Measurements from ENCODE around the gene KRT14. TPM values are rescaled to one million over a fixed set of nuclear protein-coding genes. Genes with fewer than 3 reads are reported as not detected.
"Not testable (repeated sequence)": the region's sequence is repeated elsewhere in the genome, so short reads cannot be mapped to it uniquely, and the experiment has no call there.

Gene KRT14
- total RNA-seq, 1 experiment from 2014 or later = 0.15 TPM

DNA sequence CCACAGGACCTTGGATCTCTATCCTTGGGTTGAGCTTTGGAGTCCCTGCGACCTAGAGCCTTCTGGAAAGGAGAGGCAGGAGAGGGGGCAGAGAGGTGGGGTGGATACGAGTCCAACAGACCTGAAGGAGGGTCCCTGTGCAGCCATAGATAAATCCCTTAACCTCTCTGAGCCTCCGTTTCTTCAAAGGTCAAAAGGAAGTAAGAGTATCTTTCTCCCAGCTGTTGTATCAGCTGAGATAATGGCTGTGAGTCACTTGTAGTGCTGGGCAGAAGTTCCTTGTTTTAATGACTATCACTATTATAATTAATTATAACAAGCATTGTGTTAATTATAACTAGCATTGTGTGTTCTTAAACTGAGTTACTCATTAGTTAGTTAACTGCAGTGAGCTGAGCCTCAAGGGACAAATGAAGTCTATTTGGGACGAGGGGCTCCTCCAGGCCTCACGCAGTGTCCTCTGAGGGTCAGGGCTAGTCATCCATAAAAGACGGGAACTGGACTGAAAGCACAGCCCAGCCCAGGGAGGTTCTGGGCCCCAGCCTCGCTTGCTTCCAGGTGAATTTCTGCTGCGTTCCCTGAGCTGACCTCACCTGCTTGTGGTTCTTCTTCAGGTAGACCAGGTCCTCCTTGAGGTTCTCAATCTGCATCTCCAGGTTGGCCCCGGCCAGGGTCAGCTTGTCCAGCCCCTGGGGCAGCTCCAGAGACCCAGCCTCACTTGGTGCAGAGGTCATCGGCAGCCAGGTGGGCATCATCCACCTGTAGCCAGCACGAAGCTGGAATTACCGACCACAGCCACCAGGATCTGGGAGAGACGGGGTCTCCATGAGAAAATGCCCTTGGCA is 43.4 kb upstream of the KRT14 start:
- DNase-seq = no peak
- H2AFZ ChIP-seq (ENCODE audit: low read length) = no peak overlapping the region
- H3F3A ChIP-seq (ENCODE audit: low read length, unreplicated experiment) = no peaks in the 10 kb centered on the region
- no TSS peak for BruUV-seq (replicated peaks)
- TF ChIP-seq, protein P1, sequence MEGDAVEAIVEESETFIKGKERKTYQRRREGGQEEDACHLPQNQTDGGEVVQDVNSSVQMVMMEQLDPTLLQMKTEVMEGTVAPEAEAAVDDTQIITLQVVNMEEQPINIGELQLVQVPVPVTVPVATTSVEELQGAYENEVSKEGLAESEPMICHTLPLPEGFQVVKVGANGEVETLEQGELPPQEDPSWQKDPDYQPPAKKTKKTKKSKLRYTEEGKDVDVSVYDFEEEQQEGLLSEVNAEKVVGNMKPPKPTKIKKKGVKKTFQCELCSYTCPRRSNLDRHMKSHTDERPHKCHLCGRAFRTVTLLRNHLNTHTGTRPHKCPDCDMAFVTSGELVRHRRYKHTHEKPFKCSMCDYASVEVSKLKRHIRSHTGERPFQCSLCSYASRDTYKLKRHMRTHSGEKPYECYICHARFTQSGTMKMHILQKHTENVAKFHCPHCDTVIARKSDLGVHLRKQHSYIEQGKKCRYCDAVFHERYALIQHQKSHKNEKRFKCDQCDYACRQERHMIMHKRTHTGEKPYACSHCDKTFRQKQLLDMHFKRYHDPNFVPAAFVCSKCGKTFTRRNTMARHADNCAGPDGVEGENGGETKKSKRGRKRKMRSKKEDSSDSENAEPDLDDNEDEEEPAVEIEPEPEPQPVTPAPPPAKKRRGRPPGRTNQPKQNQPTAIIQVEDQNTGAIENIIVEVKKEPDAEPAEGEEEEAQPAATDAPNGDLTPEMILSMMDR (conservative IDR thresholded peaks at IDR 0.05; ENCODE audit: low read depth, low read length) = no peak
- TF ChIP-seq EZH2phosphoT487 (IDR thresholded peaks at IDR 0.05; ENCODE audit: borderline replicate concordance, low read length) (no peak), EZH2 (IDR thresholded peaks at IDR 0.05; ENCODE audit: low read length, unreplicated experiment) (no peak)
- no peaks in the 10 kb centered on the region for H3K79me2 ChIP-seq (ENCODE audit: low read length)
- POLR2A ChIA-PET (ENCODE audit: unreplicated experiment) = interaction anchor here (0.6 kb wide), 1 partner anchor 16 kb away, joined by 5 read pairs; no protein-coding TSS in a partner anchor
- ATAC-seq = no peak
- H3K4me2 ChIP-seq (ENCODE audit: low read length) = no peak overlapping the region
- no peaks in the 10 kb centered on the region for H3K27me3 ChIP-seq (ENCODE audit: low read length)
- no peaks in the 10 kb centered on the region for H3K36me3 ChIP-seq (ENCODE audit: low read depth, low read length)
- intact Hi-C loops (cut with micrococcal nuclease) = no loop called here
- no peaks in the 10 kb centered on the region for H3K9me2 ChIP-seq (replicated peaks; ENCODE audit: low read length)
- H3K9ac ChIP-seq (ENCODE audit: low read length) = no peak overlapping the region
- H3K27ac ChIP-seq (ENCODE audit: low read length) = no peak overlapping the region
- CTCF ChIA-PET = no interaction called here
- H3K4me3 ChIP-seq (ENCODE audit: low read length) = no peak overlapping the region
- no peaks in the 10 kb centered on the region for H4K20me1 ChIP-seq (ENCODE audit: low read length)
- H3K4me1 ChIP-seq (ENCODE audit: insufficient read depth, low read length) = peaks cover 11% of the 10 kb centered on the region; the same call in 1 of the 2 replicates
- H3K9me3 ChIP-seq (ENCODE audit: low read length) = no peaks in the 10 kb centered on the region

DNA sequence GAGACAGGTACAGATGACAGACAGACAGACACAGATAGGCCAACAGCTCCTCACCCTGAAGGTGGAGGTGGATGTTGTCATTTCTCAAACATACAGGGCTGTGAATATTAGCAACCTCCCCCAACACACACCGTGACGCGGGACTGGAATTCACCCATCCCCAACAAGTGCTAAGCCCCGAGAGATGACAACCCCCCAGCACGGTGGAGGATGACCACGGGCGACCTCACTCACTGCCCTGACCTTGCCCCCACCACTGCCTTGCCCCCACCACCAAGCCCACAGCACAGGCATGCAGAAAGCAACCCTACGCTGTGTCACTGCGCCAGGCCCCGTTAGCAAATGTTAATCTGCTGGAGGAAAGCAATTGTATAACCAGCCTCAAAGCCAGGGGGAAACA is 42.6 kb upstream of the KRT14 start:
- no peak overlapping the region for H3K4me2 ChIP-seq (ENCODE audit: low read length)
- intact Hi-C loops (cut with micrococcal nuclease) = no loop called here
- H3K9ac ChIP-seq (ENCODE audit: low read length) = no peak overlapping the region
- H3K9me3 ChIP-seq (ENCODE audit: low read length) = no peaks in the 10 kb centered on the region
- H3K79me2 ChIP-seq (ENCODE audit: low read length) = no peaks in the 10 kb centered on the region
- H3K4me3 ChIP-seq (ENCODE audit: low read length) = no peak overlapping the region
- no peaks in the 10 kb centered on the region for H3K27me3 ChIP-seq (ENCODE audit: low read length)
- no peaks in the 10 kb centered on the region for H3K9me2 ChIP-seq (replicated peaks; ENCODE audit: low read length)
- H2AFZ ChIP-seq (ENCODE audit: low read length) = no peak overlapping the region
- H4K20me1 ChIP-seq (ENCODE audit: low read length) = no peaks in the 10 kb centered on the region
- TF ChIP-seq EZH2phosphoT487 (IDR thresholded peaks at IDR 0.05; ENCODE audit: borderline replicate concordance, low read length) (no peak), EZH2 (IDR thresholded peaks at IDR 0.05; ENCODE audit: low read length, unreplicated experiment) (no peak)
- TF ChIP-seq, protein P1 (conservative IDR thresholded peaks at IDR 0.05; ENCODE audit: low read depth, low read length) = no peak
- H3F3A ChIP-seq (ENCODE audit: low read length, unreplicated experiment) = no peaks in the 10 kb centered on the region
- ChIA-PET POLR2A (ENCODE audit: unreplicated experiment) (no interaction called here), CTCF (no interaction called here)
- no peak overlapping the region for H3K27ac ChIP-seq (ENCODE audit: low read length)
- BruUV-seq (replicated peaks) = no TSS peak
- no peaks in the 10 kb centered on the region for H3K36me3 ChIP-seq (ENCODE audit: low read depth, low read length)
- no peak for ATAC-seq
- no peak for DNase-seq
- peaks cover 14% of the 10 kb centered on the region; the same call in 1 of the 2 replicates for H3K4me1 ChIP-seq (ENCODE audit: insufficient read depth, low read length)

DNA sequence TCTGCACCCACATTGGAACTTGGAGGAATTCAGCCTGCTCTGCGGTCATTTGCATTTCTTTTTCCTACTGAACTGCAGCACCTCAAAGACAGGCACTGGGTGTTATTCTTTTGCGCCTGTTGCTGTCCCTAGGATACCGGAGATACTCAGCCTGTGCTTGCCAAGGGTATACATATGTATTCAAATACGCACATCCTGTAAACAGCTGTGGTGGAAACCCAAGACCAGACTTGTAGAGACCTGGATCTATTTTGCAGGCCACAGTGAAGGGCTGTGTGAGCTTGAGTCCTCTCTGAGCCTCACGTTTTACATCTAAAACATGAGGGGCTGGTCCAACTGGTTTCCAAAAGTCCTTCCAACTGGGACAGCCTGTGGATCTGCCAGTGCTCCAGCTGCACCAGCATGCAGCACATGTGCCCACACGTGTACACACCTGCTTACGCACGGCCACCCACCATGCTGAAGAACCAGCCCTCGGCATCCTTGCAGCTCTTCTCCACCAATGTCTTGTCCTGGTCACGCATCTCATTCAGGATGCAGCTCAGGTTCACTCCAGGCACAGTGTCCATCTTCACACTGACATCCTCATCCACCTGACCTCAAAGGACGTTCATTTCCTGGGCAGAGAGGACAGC is 42.0 kb upstream of the KRT14 start:
- H3K9me2 ChIP-seq (replicated peaks; ENCODE audit: low read length); BruUV-seq (replicated peaks); H3K4me3 ChIP-seq (ENCODE audit: low read length); ATAC-seq; H3K27me3 ChIP-seq (ENCODE audit: low read length); H3F3A ChIP-seq (ENCODE audit: low read length, unreplicated experiment); H3K9ac ChIP-seq (ENCODE audit: low read length); H3K4me2 ChIP-seq (ENCODE audit: low read length); DNase-seq; POLR2A ChIA-PET (ENCODE audit: unreplicated experiment); H3K9me3 ChIP-seq (ENCODE audit: low read length); intact Hi-C loops (cut with micrococcal nuclease); H3K27ac ChIP-seq (ENCODE audit: low read length); H3K36me3 ChIP-seq (ENCODE audit: low read depth, low read length); H2AFZ ChIP-seq (ENCODE audit: low read length); H3K79me2 ChIP-seq (ENCODE audit: low read length); H4K20me1 ChIP-seq (ENCODE audit: low read length); CTCF ChIA-PET: not testable (repeated sequence)
- peaks cover 14% of the 10 kb centered on the region; the same call in 1 of the 2 replicates for H3K4me1 ChIP-seq (ENCODE audit: insufficient read depth, low read length)

DNA sequence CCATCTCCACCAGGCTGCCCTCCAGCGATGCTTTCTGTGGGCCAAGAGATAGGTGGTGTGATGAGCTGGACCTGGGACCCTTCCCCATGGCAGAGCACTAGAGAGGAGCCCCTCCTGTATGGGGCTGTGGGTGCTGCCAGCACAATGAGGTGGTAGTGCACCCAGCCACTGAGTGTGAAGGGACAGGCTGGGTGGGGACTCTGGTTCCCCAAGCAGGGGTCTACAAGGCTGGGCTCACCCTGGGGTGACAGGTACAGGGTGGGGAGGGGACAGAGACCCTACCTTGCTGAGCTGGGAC is 41.3 kb upstream of the KRT14 start:
- H3K36me3 ChIP-seq (ENCODE audit: low read depth, low read length); H3F3A ChIP-seq (ENCODE audit: low read length, unreplicated experiment); intact Hi-C loops (cut with micrococcal nuclease); CTCF ChIA-PET; POLR2A ChIA-PET (ENCODE audit: unreplicated experiment); H3K4me3 ChIP-seq (ENCODE audit: low read length); H3K79me2 ChIP-seq (ENCODE audit: low read length); H3K9me3 ChIP-seq (ENCODE audit: low read length); H3K9me2 ChIP-seq (replicated peaks; ENCODE audit: low read length); DNase-seq; H2AFZ ChIP-seq (ENCODE audit: low read length); ATAC-seq; H3K4me2 ChIP-seq (ENCODE audit: low read length); BruUV-seq (replicated peaks); H3K9ac ChIP-seq (ENCODE audit: low read length); H3K27me3 ChIP-seq (ENCODE audit: low read length); H4K20me1 ChIP-seq (ENCODE audit: low read length); H3K27ac ChIP-seq (ENCODE audit: low read length): not testable (repeated sequence)
- H3K4me1 ChIP-seq (ENCODE audit: insufficient read depth, low read length) = peaks cover 14% of the 10 kb centered on the region; the same call in 1 of the 2 replicates
